B cell (primary cell): ENCODE measurements around the gene GTF3C5. TPM values are rescaled to one million over a fixed set of nuclear protein-coding genes. Genes with fewer than 3 reads are reported as not detected.

Experiments used
- ATAC-seq: fragments of 200-7000 bp; cut with Tn5 transposase; one replicate; pipeline ENCODE4 v1.10.0; 2021; ENCODE audit warnings: low read depth, mild to moderate bottlenecking, moderate number of reproducible peaks, moderate library complexity
- CTCF ChIA-PET: fragments of 350-600 bp; sonication (Branson Sonifier 250); formaldehyde crosslinking; loops from one replicate; lab custom pipeline; 2021; ENCODE audit warnings: antibody characterized with exemption, inconsistent platforms; lab: Charles Lee
- POLR2A ChIA-PET: fragments of 350-600 bp; sonication (Branson Sonifier 250); formaldehyde crosslinking; loops from one replicate; lab custom pipeline; 2021; ENCODE audit warnings: antibody characterized with exemption; lab: Charles Lee
- DNase-seq: peaks from one replicate; pipeline ENCODE4 v3.0.0; 2013
- H2AFZ ChIP-seq: 2 replicates; pipeline ENCODE4 v1.6.1; 2012; ENCODE audit warnings: mild to moderate bottlenecking, low read depth, low read length; ENCODE audit not compliant: insufficient read depth, poor library complexity, severe bottlenecking
- H3K27ac ChIP-seq, 2 donors: 1 replicate in 1 of 2; 2 replicates in 1 of 2; pipeline ENCODE4 v1.5.1; 2012 to 2013; ENCODE audit warnings: low read length in 2 of 2, mild to moderate bottlenecking in 2 of 2, moderate library complexity in 1 of 2
- H3K27me3 ChIP-seq, 4 experiments: fragments of 200-600 bp in 1 of 4; sonication (generic) in 1 of 4; replicated peaks in 1 of 4; 1 replicate in 2 of 4; 2 replicates in 2 of 4; pipeline versions ENCODE4 v1.6.1 to v1.7.0; 2013 to 2016; ENCODE audit warnings: low read length in 3 of 4, mild to moderate bottlenecking in 2 of 4, mixed read lengths in 1 of 4, moderate library complexity in 1 of 4; ENCODE audit not compliant: insufficient read depth in 4 of 4, control insufficient read depth in 3 of 4; ENCODE audit errors: control extremely low read depth in 1 of 4
- H3K36me3 ChIP-seq, 2 experiments: replicated peaks in 1 of 2; 1 replicate in 1 of 2; 2 replicates in 1 of 2; pipeline versions ENCODE4 v1.6.1 to v1.7.1; 2013; ENCODE audit warnings: low read length in 1 of 2; ENCODE audit not compliant: insufficient read depth in 2 of 2, control insufficient read depth in 1 of 2; ENCODE audit errors: control extremely low read depth in 1 of 2, extremely low read depth in 1 of 2
- H3K4me1 ChIP-seq, 2 donors: fragments of 200-600 bp in 1 of 2; sonication (generic) in 1 of 2; 1 replicate in 1 of 2; 2 replicates in 1 of 2; pipeline versions ENCODE4 v1.5.1 to v1.6.1; 2013 to 2017; ENCODE audit warnings: low read length in 2 of 2; ENCODE audit not compliant: control insufficient read depth in 2 of 2, insufficient read depth in 2 of 2
- H3K4me2 ChIP-seq: replicated peaks from 2 replicates; pipeline ENCODE3; 2012; ENCODE audit warnings: mild to moderate bottlenecking, low read depth, low read length; ENCODE audit not compliant: poor library complexity, severe bottlenecking
- H3K4me3 ChIP-seq, 5 experiments: fragments of 200-600 bp in 1 of 5; sonication (generic) in 1 of 5; 1 replicate in 3 of 5; 2 replicates in 2 of 5; pipeline versions ENCODE4 v1.5.1 to v1.7.0; 2011 to 2016; ENCODE audit warnings: low read length in 4 of 5, mild to moderate bottlenecking in 4 of 5, low read depth in 2 of 5, control low read depth in 1 of 5, moderate library complexity in 1 of 5; ENCODE audit not compliant: insufficient read depth in 1 of 5; ENCODE audit errors: control extremely low read depth in 1 of 5, extremely low read depth in 1 of 5
- H3K79me2 ChIP-seq: fragments of 200-600 bp; sonication (generic); one replicate; pipeline ENCODE4 v1.6.0; 2016; ENCODE audit warnings: low read length; ENCODE audit not compliant: control insufficient read depth, insufficient read depth
- H3K9ac ChIP-seq: fragments of 200-600 bp; sonication (generic); 2 replicates; pipeline ENCODE4 v1.6.1; 2017; ENCODE audit warnings: mild to moderate bottlenecking, low read length, moderate library complexity
- H3K9me3 ChIP-seq, 3 donors: one replicate each; pipeline versions ENCODE4 v1.6.1 to v1.7.1; 2013; ENCODE audit warnings: low read length in 2 of 3; ENCODE audit not compliant: control insufficient read depth in 2 of 3, insufficient read depth in 1 of 3; ENCODE audit errors: control extremely low read depth in 1 of 3
- H4K20me1 ChIP-seq: 2 replicates; pipeline ENCODE4 v1.6.0; 2012; ENCODE audit warnings: mild to moderate bottlenecking, low read length; ENCODE audit not compliant: insufficient read depth, control insufficient read depth, poor library complexity, severe bottlenecking
- H3K27ac Mint-ChIP-seq: one replicate; pipeline ENCODE4 v1.8.0; 2021; ENCODE audit warnings: mixed read lengths
- H3K27me3 Mint-ChIP-seq: one replicate; pipeline ENCODE4 v1.8.0; 2021; ENCODE audit warnings: mixed read lengths
- H3K4me1 Mint-ChIP-seq: one replicate; pipeline ENCODE4 v1.8.0; 2021; ENCODE audit warnings: mixed read lengths
- H3K4me3 Mint-ChIP-seq: one replicate; pipeline ENCODE4 v1.8.0; 2021; ENCODE audit warnings: mixed read lengths
- H3K9me3 Mint-ChIP-seq: one replicate; pipeline ENCODE4 v1.8.0; 2022; ENCODE audit warnings: mixed read lengths; ENCODE audit not compliant: insufficient read depth
- CTCF ChIP-seq: fragments of 200-600 bp; IDR thresholded peaks from one replicate; pipeline ENCODE4 v1.8.0; 2022; ENCODE audit warnings: antibody characterized with exemption, mild to moderate bottlenecking
- EZH2 ChIP-seq: IDR thresholded peaks from 2 replicates; pipeline ENCODE4 v1.6.1; 2012; ENCODE audit warnings: borderline replicate concordance, low read depth, mild to moderate bottlenecking, moderate library complexity, low read length; ENCODE audit not compliant: insufficient read depth, poor library complexity, severe bottlenecking
- WGBS: methylation state at CpG from one replicate; pipeline ENCODE4 v1.1.5; 2013; ENCODE audit warnings: missing lambda C conversion rate; ENCODE audit not compliant: insufficient coverage; 5-methylcytosine and 5-hydroxymethylcytosine counted together
- intact Hi-C: fragments of 100-400 bp; cut with micrococcal nuclease; formaldehyde crosslinking; loops from one replicate; pipeline ENCODE4 v1.10.0; 2022
- polyA plus RNA-seq: library from polyadenylated mRNA; depleted of rRNA; stranded (reverse); fragments of >200 nt; gene quantifications from 2 replicates; pipeline ENCODE4 v1.2.3, GENCODE V29; 2012
- total RNA-seq, 2 donors: library from RNA; stranded (reverse); fragments of 120-200 nt in 1 of 2; gene quantifications; 1 replicate in 1 of 2; 2 replicates in 1 of 2; pipeline versions ENCODE4 v1.2.3 to v1.2.4, GENCODE V29; 2013 to 2022

GTF3C5 gene
- total and polyA plus RNA-seq, 2 donors (not counting 1 experiment from before 2014, with no cell fraction given), result 80.5 to 91.2 TPM

GRCh38 chr9:133073086-133074014 lies 42.6 kb downstream of the GTF3C5 start:
- WGBS, result 98% methylated on average over 9 of the region's 12 CpGs
- Histone ChIP-seq H3K27ac (no peak overlapping the region), H3K9ac (no peak overlapping the region), H3K4me3 (no peak overlapping the region), H3K27me3 (peaks cover 0 to 3% (median 0%) of the 10 kb centered on the region in 4 experiments), H3K4me2 (no peak overlapping the region), H4K20me1 (no peaks in the 10 kb centered on the region), H3K4me1 (no peaks in the 10 kb centered on the region), H2AFZ (no peak overlapping the region), H3K79me2 (no peaks in the 10 kb centered on the region), H3K9me3 (no peaks in the 10 kb centered on the region), H3K36me3 (no peaks in the 10 kb centered on the region)
- ChIA-PET CTCF (interaction anchor here (0.6 to 1.4 kb wide), 2 partner anchors 29 to 67 kb away, joined by 4 to 5 read pairs; no protein-coding TSS in a partner anchor), POLR2A (no interaction called here)
- H3K27ac Mint-ChIP-seq, result no peak overlapping the region
- intact Hi-C loops, result no loop called here
- DNase-seq, result no peak
- no peaks in the 10 kb centered on the region for H3K9me3 Mint-ChIP-seq
- no peak overlapping the region for H3K4me3 Mint-ChIP-seq
- no peaks in the 10 kb centered on the region for H3K27me3 Mint-ChIP-seq
- ATAC-seq, result no peak
- H3K4me1 Mint-ChIP-seq, result no peaks in the 10 kb centered on the region
- TF ChIP-seq CTCF, result no peak
- TF ChIP-seq EZH2, result no peak

- no peak overlapping the region for H2AFZ ChIP-seq
- no peak overlapping the region for H3K27ac ChIP-seq
- no peaks in the 10 kb centered on the region for H3K9me3 ChIP-seq
- H3K4me1 Mint-ChIP-seq, result no peaks in the 10 kb centered on the region
- H3K27me3 Mint-ChIP-seq, result no peaks in the 10 kb centered on the region
- DNase-seq (no peak), ATAC-seq (no peak)
- H3K4me2 ChIP-seq, result no peak overlapping the region
- POLR2A ChIA-PET, result no interaction called here
- TF ChIP-seq CTCF (no peak), EZH2 (no peak)
- 96% methylated on average over 5 of the region's 8 CpGs for WGBS
- no peaks in the 10 kb centered on the region for H3K79me2 ChIP-seq
- CTCF ChIA-PET, result interaction anchor here (1.4 to 2.0 kb wide), 2 partner anchors 28 to 53 kb away, joined by 5 read pairs; no protein-coding TSS in a partner anchor
- H4K20me1 ChIP-seq, result no peaks in the 10 kb centered on the region
- H3K9ac ChIP-seq, result no peak overlapping the region
- no peaks in the 10 kb centered on the region for H3K4me1 ChIP-seq
- H3K27me3 ChIP-seq, result peaks cover 0 to 3% (median 0%) of the 10 kb centered on the region in 4 experiments
- no peak overlapping the region for H3K27ac Mint-ChIP-seq
- H3K9me3 Mint-ChIP-seq, result no peaks in the 10 kb centered on the region
- no peaks in the 10 kb centered on the region for H3K36me3 ChIP-seq
- no peak overlapping the region for H3K4me3 Mint-ChIP-seq
- intact Hi-C loops, result no loop called here
- H3K4me3 ChIP-seq, result no peak overlapping the region
Observed at GRCh38 chr9:133074111-133074651, 43.4 kb downstream of the GTF3C5 start.
